ENCODE results near the gene RECQL5. TPM values are rescaled to one million over a fixed set of nuclear protein-coding genes. Genes with fewer than 3 reads are reported as not detected.

The RECQL5 gene
- total and polyA plus RNA-seq, 2 of the 8 experiments (the other 6 are each of a cell fraction or from before 2014, with no cell fraction given) = 15.1 to 41.1 TPM

DNA sequence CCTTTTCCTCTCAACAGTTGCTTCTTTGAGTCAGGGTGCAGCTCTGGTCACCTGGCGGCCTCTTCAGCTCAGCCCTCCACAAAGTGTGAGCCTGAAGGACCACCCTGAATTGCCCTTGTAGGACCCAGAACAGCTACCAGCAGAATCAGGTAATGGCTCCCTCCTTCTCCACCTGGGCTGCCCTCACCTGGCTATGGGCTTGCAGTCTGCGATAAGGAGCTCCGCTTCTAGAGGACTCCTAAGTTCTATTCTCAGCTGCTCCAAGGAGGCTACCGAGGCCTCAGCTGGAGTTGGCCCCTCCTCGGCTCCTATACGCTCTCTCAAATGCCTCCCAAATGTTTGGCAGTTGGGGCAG is 20.3 kb downstream of the RECQL5 start:
- Histone ChIP-seq H4K91ac (replicated peaks; ENCODE audit: insufficient read length, low read length) (no peak overlapping the region), H3K56ac (replicated peaks; ENCODE audit: insufficient read length, low read depth, low read length) (no peak overlapping the region), H3K36me3 (ENCODE audit: control insufficient read depth in 2 of 4, insufficient read depth in 4 of 4, low read length in 3 of 4) (peaks cover 6 to 22% (median 10%) of the 10 kb centered on the region in 4 experiments; a peak in 7 of 8 replicates), H3K79me2 (ENCODE audit: control insufficient read depth in 1 of 2, insufficient read depth in 2 of 2, low read length in 2 of 2) (no peaks in the 10 kb centered on the region; a peak in 1 of 4 replicates), H3K4me2 (ENCODE audit: insufficient read depth in 1 of 2, low read depth in 2 of 2, low read length in 2 of 2) (no peak overlapping the region), H2BK20ac (ENCODE audit: low read length) (no peak overlapping the region), H3K4me1 (replicated peaks in 1 of 4; ENCODE audit: control insufficient read depth in 3 of 4, insufficient read depth in 4 of 4, low read length in 3 of 4) (peaks cover 5 to 16% (median 10%) of the 10 kb centered on the region in 4 experiments), H2AK5ac (ENCODE audit: low read depth, low read length) (no peak overlapping the region), H3K9ac (replicated peaks in 1 of 4; ENCODE audit: extremely low read depth in 1 of 4, low read depth in 3 of 4, low read length in 3 of 4) (peak overlapping the region in 1 of 4 experiments; percentile 8; a peak in 2 of 7 replicates), H3K18ac (ENCODE audit: extremely low read depth, low read length) (no peak overlapping the region), H3K4ac (replicated peaks; ENCODE audit: insufficient read length, low read depth, low read length) (no peak overlapping the region), H3K27me3 (replicated peaks in 1 of 4; ENCODE audit: control insufficient read depth in 3 of 4, extremely low read depth in 1 of 4, insufficient read depth in 3 of 4, low read length in 3 of 4) (no peaks in the 10 kb centered on the region), H2BK15ac (ENCODE audit: low read length) (0 out of 2 replicates have a peak overlapping the region, but pooled peaks have one; percentile 61), H4K20me1 (replicated peaks in 1 of 2; ENCODE audit: control insufficient read depth in 1 of 2, insufficient read depth in 2 of 2, low read length in 2 of 2) (no peaks in the 10 kb centered on the region), H3K79me1 (ENCODE audit: low read depth, low read length) (no peaks in the 10 kb centered on the region; the same call in 1 of the 2 replicates), H2BK120ac (replicated peaks; ENCODE audit: low read depth, low read length) (no peak overlapping the region), H2BK12ac (ENCODE audit: low read depth, low read length) (no peak overlapping the region), H2AFZ (ENCODE audit: low read length) (no peak overlapping the region), H4K8ac (ENCODE audit: extremely low read depth, insufficient read depth, low read length) (no peak overlapping the region), H3K23ac (ENCODE audit: insufficient read length) (no peak overlapping the region), H3K4me3 (ENCODE audit: extremely low read depth in 1 of 4, insufficient read depth in 2 of 4, low read depth in 3 of 4, low read length in 4 of 4) (no peak overlapping the region), H3K9me3 (ENCODE audit: insufficient read depth in 2 of 2, low read depth in 1 of 2, low read length in 1 of 2) (no peaks in the 10 kb centered on the region), H3K27ac (ENCODE audit: low read depth, low read length) (0 out of 2 replicates have a peak overlapping the region, but pooled peaks have one; percentile 30), H2BK5ac (ENCODE audit: low read depth, low read length) (0 out of 2 replicates have a peak overlapping the region, but pooled peaks have one; percentile 54), H3K14ac (ENCODE audit: insufficient read length) (no peak overlapping the region), H4K5ac (ENCODE audit: insufficient read length, low read depth, low read length) (no peak overlapping the region), H3K23me2 (ENCODE audit: low read depth, low read length) (no peaks in the 10 kb centered on the region)
- FAIRE-seq (no peak), DNase-seq (ENCODE audit: low read depth in 1 of 2, low spot score in 2 of 2) (no peak)
- 96% methylated on average over 6 of the region's 6 CpGs; no CpG with 5 or more reads in 1 of the 2 experiments for WGBS, 2 experiments (ENCODE audit: extremely low coverage in 1 of 2, insufficient coverage in 1 of 2, insufficient read length in 1 of 2, insufficient replicate concordance in 2 of 2, low coverage in 1 of 2, low lambda C conversion rate in 2 of 2, missing lambda C conversion rate in 1 of 2)
- TF ChIP-seq SIN3A (conservative IDR thresholded peaks at IDR 0.05 in 1 of 2, IDR thresholded peaks at IDR 0.05 in 1 of 2; ENCODE audit: low read depth in 1 of 2, low read length in 2 of 2) (no peak), JUND (IDR thresholded peaks at IDR 0.05; ENCODE audit: low read length) (no peak), NANOG (IDR thresholded peaks at IDR 0.05; ENCODE audit: insufficient read depth, low read depth, low read length, poor library complexity, severe bottlenecking) (no peak), TAF7 (optimal IDR thresholded peaks at IDR 0.05; ENCODE audit: borderline replicate concordance, low read depth, low read length) (no peak), KDM1A (IDR thresholded peaks at IDR 0.05; ENCODE audit: borderline replicate concordance, low read length) (no peak)
- TF ChIP-seq, protein P1, sequence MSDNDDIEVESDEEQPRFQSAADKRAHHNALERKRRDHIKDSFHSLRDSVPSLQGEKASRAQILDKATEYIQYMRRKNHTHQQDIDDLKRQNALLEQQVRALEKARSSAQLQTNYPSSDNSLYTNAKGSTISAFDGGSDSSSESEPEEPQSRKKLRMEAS (IDR thresholded peaks at IDR 0.05) = no peak
- ChIA-PET CTCF (ENCODE audit: partially characterized antibody) (interaction anchor here (1.1 to 59.2 kb wide), 4 partner anchors 3 to 118 kb away, joined by 3 to 2200 read pairs (median 1256); partner anchors contain the start of genes GALK1, RECQL5, SAP30BP and SMIM5), POLR2A (ENCODE audit: partially characterized antibody) (interaction anchor here (0.9 to 1.5 kb wide), 4 partner anchors 9 to 111 kb away, joined by 3 to 7 read pairs (median 4); no protein-coding TSS in a partner anchor)

Measured in H1 (cell line).